ENCODE measurements around the gene PNPT1.
"Not testable (repeated sequence)": the region's sequence is repeated elsewhere in the genome, so short reads cannot be mapped to it uniquely, and the experiment has no call there.

Gene PNPT1

GRCh38 chr2:55693181-55694125, at the start of gene PNPT1:
Gene PNPT1, minus strand, starts transcription at chr2:55693844. Its CDS starts 21 bp downstream, at chr2:55693823.
- peaks cover 31% of the 10 kb centered on the region for H3K36me3 Mint-ChIP-seq (ENCODE audit: low read depth)

GRCh38 chr2:55742996-55743395, 49.4 kb upstream of the PNPT1 start:
- H3K36me3 Mint-ChIP-seq (ENCODE audit: low read depth) = no peaks in the 10 kb centered on the region
- peaks cover 22% of the 10 kb centered on the region for H3K27me3 Mint-ChIP-seq
- no peaks in the 10 kb centered on the region for H3K9me3 Mint-ChIP-seq

More at GRCh38 chr2:55693181-55694125, at the start of gene PNPT1:
- H3K27ac Mint-ChIP-seq = peak within 1 kb of the TSS; percentile 97
- H3K27me3 Mint-ChIP-seq = no peaks in the 10 kb centered on the region
- H3K4me3 Mint-ChIP-seq = peak within 1 kb of the TSS; percentile 90
- H3K9me3 Mint-ChIP-seq = no peaks in the 10 kb centered on the region
- H3K4me1 Mint-ChIP-seq (ENCODE audit: low read depth) = peaks cover 50% of the 10 kb centered on the region

GRCh38 chr2:55736019-55736536, 42.4 kb upstream of the PNPT1 start:
- not testable (repeated sequence) for H3K4me1 Mint-ChIP-seq (ENCODE audit: low read depth); H3K36me3 Mint-ChIP-seq (ENCODE audit: low read depth); H3K27ac Mint-ChIP-seq; H3K9me3 Mint-ChIP-seq; H3K4me3 Mint-ChIP-seq; H3K27me3 Mint-ChIP-seq

More at GRCh38 chr2:55742996-55743395, 49.4 kb upstream of the PNPT1 start:
- H3K4me1 Mint-ChIP-seq (ENCODE audit: low read depth) = no peaks in the 10 kb centered on the region
- H3K27ac Mint-ChIP-seq = no peak overlapping the region
- H3K4me3 Mint-ChIP-seq = no peak overlapping the region

GRCh38 chr2:55734726-55735125, 41.1 kb upstream of the PNPT1 start:
- Mint-ChIP-seq H3K27me3 (peaks cover 4% of the 10 kb centered on the region), H3K9me3 (no peaks in the 10 kb centered on the region), H3K27ac (no peak overlapping the region), H3K4me1 (ENCODE audit: low read depth) (no peaks in the 10 kb centered on the region), H3K36me3 (ENCODE audit: low read depth) (no peaks in the 10 kb centered on the region), H3K4me3 (no peak overlapping the region)

- Mint-ChIP-seq H3K36me3 (ENCODE audit: low read depth) (no peaks in the 10 kb centered on the region), H3K27ac (no peak overlapping the region), H3K4me1 (ENCODE audit: low read depth) (no peaks in the 10 kb centered on the region), H3K9me3 (no peaks in the 10 kb centered on the region), H3K27me3 (peaks cover 4% of the 10 kb centered on the region), H3K4me3 (no peak overlapping the region)
These were observed 39.7 kb upstream of the PNPT1 start for GRCh38 chr2:55733335-55733734.

- H3K9me3 Mint-ChIP-seq = no peaks in the 10 kb centered on the region
- H3K4me3 Mint-ChIP-seq = no peak overlapping the region
- no peaks in the 10 kb centered on the region for H3K36me3 Mint-ChIP-seq (ENCODE audit: low read depth)
- H3K27ac Mint-ChIP-seq = no peak overlapping the region
- no peaks in the 10 kb centered on the region for H3K4me1 Mint-ChIP-seq (ENCODE audit: low read depth)
- peaks cover 4% of the 10 kb centered on the region for H3K27me3 Mint-ChIP-seq
These were observed 39.2 kb upstream of the PNPT1 start for GRCh38 chr2:55732854-55733253.

GRCh38 chr2:55729136-55729685, 35.6 kb upstream of the PNPT1 start:
- H3K4me1 Mint-ChIP-seq (ENCODE audit: low read depth) = no peaks in the 10 kb centered on the region
- no peak overlapping the region for H3K4me3 Mint-ChIP-seq
- H3K27ac Mint-ChIP-seq = no peak overlapping the region
- H3K36me3 Mint-ChIP-seq (ENCODE audit: low read depth) = no peaks in the 10 kb centered on the region
- H3K9me3 Mint-ChIP-seq = no peaks in the 10 kb centered on the region
- H3K27me3 Mint-ChIP-seq = peaks cover 4% of the 10 kb centered on the region

- Mint-ChIP-seq H3K27me3 (peaks cover 3% of the 10 kb centered on the region), H3K9me3 (no peaks in the 10 kb centered on the region), H3K4me3 (no peak overlapping the region), H3K36me3 (ENCODE audit: low read depth) (no peaks in the 10 kb centered on the region), H3K27ac (no peak overlapping the region), H3K4me1 (ENCODE audit: low read depth) (no peaks in the 10 kb centered on the region)
These were observed 28.1 kb upstream of the PNPT1 start for GRCh38 chr2:55721596-55722215.

- Mint-ChIP-seq H3K9me3 (no peaks in the 10 kb centered on the region), H3K4me1 (ENCODE audit: low read depth) (no peaks in the 10 kb centered on the region), H3K27ac (no peak overlapping the region), H3K4me3 (no peak overlapping the region), H3K36me3 (ENCODE audit: low read depth) (no peaks in the 10 kb centered on the region), H3K27me3 (peaks cover 3% of the 10 kb centered on the region)
These were observed 26.8 kb upstream of the PNPT1 start for GRCh38 chr2:55720417-55720816.

- Mint-ChIP-seq H3K36me3 (ENCODE audit: low read depth) (no peaks in the 10 kb centered on the region), H3K27me3 (peaks cover 3% of the 10 kb centered on the region), H3K9me3 (no peaks in the 10 kb centered on the region), H3K4me1 (ENCODE audit: low read depth) (no peaks in the 10 kb centered on the region), H3K4me3 (no peak overlapping the region), H3K27ac (no peak overlapping the region)
These were observed 26.2 kb upstream of the PNPT1 start for GRCh38 chr2:55719852-55720251.

GRCh38 chr2:55718165-55719008, 24.7 kb upstream of the PNPT1 start:
- Mint-ChIP-seq H3K9me3 (no peaks in the 10 kb centered on the region), H3K27ac (no peak overlapping the region), H3K27me3 (peaks cover 3% of the 10 kb centered on the region), H3K4me1 (ENCODE audit: low read depth) (no peaks in the 10 kb centered on the region), H3K4me3 (no peak overlapping the region), H3K36me3 (ENCODE audit: low read depth) (no peaks in the 10 kb centered on the region)

- Mint-ChIP-seq H3K4me1 (ENCODE audit: low read depth) (no peaks in the 10 kb centered on the region), H3K36me3 (ENCODE audit: low read depth) (no peaks in the 10 kb centered on the region), H3K27me3 (peaks cover 10% of the 10 kb centered on the region), H3K27ac (no peak overlapping the region), H3K4me3 (no peak overlapping the region), H3K9me3 (no peaks in the 10 kb centered on the region)
These were observed 22.0 kb upstream of the PNPT1 start for GRCh38 chr2:55715626-55716025.

- H3K27me3 Mint-ChIP-seq; H3K36me3 Mint-ChIP-seq (ENCODE audit: low read depth); H3K9me3 Mint-ChIP-seq; H3K27ac Mint-ChIP-seq; H3K4me3 Mint-ChIP-seq; H3K4me1 Mint-ChIP-seq (ENCODE audit: low read depth): not testable (repeated sequence)
These were observed 21.5 kb upstream of the PNPT1 start for GRCh38 chr2:55715178-55715577.

GRCh38 chr2:55712477-55713060, 18.9 kb upstream of the PNPT1 start:
- no peak overlapping the region for H3K27ac Mint-ChIP-seq

More at GRCh38 chr2:55712477-55713060, 18.9 kb upstream of the PNPT1 start:
- H3K4me3 Mint-ChIP-seq = no peak overlapping the region
- H3K27me3 Mint-ChIP-seq = peaks cover 10% of the 10 kb centered on the region
- no peaks in the 10 kb centered on the region for H3K4me1 Mint-ChIP-seq (ENCODE audit: low read depth)
- H3K36me3 Mint-ChIP-seq (ENCODE audit: low read depth) = no peaks in the 10 kb centered on the region
- no peaks in the 10 kb centered on the region for H3K9me3 Mint-ChIP-seq

Data from stimulated activated naive CD8-positive, alpha-beta T cell treated with anti-CD3 and anti-CD28 coated beads, Interleukin-15, Interleukin-2, amounts not matched to agents 100 ng/mL and 50 ng/mL, for 24 hours (primary cell).